IPS-18c (cell line): ENCODE data around the gene SIGLEC6.

Experiments
- H3K4me3 ChIP-seq: 2 replicates; pipeline ENCODE4 v1.7.0; 2013; ENCODE audit warnings: low read depth, mild to moderate bottlenecking, low read length, moderate library complexity; ENCODE audit not compliant: insufficient read depth
- H3K9me3 ChIP-seq: one replicate; pipeline ENCODE4 v1.6.1; 2013; ENCODE audit warnings: mild to moderate bottlenecking, low read length, moderate library complexity; ENCODE audit not compliant: control insufficient read depth, insufficient read depth

The SIGLEC6 gene

DNA sequence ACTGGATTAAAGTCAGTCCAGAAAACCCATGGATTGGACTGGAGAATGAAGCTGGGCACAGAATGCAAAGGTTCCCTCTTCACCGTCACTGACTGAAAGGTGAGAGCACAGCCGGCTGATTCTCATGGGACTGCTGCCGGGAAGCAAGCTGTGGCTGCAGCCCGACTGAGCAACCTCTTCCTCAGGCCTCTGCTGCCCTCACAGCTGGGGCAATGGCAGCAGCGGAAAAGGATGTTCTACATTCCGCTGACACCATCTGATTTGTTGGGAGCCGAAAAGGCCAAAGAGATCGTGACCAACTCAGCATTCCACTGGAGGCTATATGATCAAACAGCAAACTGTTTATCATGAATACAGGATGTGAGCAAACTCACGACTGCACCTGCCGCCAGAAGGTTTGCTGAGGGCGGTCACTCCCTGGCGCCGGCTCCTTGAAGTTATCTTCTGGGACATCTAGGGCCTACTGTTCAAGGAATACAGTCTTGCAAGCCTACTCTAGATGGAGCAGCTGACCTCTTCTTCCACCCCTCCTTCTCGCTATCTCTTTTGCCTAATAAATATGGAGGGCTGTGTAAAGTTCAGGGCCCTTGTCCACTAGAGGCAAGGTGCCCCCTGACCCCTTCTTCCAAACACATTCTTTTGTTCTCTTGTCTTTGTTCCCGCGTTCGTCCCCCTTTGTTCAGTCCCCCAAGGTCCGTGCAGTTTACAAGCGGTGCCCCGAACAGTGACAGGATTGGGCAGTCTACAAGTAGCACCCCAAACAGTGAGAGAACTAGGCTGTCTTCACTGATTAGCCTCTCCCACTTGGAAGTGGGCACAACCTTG, 19.6 kb upstream of the SIGLEC6 start:
- Histone ChIP-seq H3K4me3 (no peak overlapping the region), H3K9me3 (no peaks in the 10 kb centered on the region)

DNA sequence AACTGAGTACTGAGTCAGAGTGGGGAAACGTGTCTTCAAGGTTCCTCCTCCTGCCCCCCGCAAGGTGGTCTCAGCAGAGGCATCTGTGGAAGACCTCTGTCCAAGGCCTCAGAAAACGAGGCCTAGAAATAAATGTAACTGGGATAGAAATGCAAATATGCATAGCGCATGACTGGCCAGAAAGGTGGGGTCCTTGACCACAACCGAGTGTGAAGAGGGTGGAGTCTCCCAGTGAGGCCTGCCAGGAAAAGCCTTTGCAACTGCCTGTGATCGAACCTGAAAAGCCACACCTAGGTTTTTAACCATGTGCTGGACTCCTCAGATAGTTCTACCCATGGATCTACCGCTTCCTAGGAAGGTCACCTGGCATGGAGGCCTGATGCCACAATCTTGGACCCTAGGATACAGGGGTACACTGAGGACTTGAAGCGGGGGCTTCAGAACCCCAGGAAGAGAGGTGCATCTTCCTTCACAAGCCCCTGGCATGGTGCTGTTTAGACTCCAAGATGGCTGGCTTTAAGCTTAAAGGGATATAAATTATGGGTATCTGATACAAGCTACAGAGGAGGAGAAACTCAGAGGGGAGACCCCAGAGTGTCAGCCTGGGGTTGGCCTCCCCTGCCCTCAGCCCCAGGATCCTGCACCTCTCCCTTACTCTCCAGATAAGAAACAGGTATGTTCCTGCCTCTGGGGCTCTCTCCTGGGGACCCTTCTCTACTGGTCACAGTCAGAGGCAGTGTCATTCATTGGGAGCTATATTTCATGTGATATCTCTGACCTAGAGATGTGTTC, 18.3 kb upstream of the SIGLEC6 start:
- no peaks in the 10 kb centered on the region for H3K9me3 ChIP-seq

DNA sequence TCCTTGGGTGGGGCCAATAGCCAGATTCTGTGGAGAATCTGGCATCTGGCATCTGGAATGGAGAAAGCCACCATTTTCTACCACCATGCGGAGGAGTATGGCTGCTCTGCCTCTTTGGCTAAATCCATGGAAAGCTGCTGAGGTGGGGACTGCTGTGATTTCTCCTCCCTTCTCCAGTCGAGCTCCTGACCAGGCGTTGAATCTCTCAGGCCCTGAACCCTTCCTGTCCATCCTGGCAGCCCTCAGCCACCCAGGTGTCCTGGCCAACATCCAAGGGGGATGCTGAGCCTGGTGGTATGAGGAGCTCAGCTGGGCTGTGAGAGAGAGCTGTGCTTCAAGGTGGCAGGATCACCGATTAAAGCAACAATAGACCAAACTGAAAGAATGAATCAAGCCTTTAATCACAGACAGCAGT, 17.4 kb upstream of the SIGLEC6 start:
- Histone ChIP-seq H3K9me3 (no peaks in the 10 kb centered on the region), H3K4me3 (no peak overlapping the region)

More for the DNA sequence above, 18.3 kb upstream of the SIGLEC6 start:
- H3K4me3 ChIP-seq: no peak overlapping the region

DNA sequence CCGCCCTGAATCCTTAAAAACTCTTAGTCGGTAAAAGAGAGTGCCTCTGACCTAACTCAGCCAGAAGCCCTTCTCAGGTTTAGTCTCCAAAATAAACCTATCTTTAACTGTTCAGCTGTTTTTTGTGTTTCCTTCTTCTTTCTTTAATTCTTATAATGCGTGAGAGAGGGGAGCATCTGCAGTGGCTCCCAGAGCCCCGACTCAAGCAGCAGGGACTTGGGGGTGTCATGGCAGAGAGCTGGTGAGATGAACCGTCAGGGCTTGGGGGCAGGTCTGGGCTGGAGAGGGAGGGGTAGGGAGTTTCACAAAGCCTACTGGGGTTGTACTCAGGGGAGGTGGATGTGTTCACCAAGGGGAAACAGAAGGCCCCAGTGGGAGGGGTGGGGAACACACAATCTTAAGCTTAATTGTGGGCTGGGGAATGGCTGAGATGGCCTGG, 16.8 kb upstream of the SIGLEC6 start:
- H3K9me3 ChIP-seq: no peaks in the 10 kb centered on the region
- no peak overlapping the region for H3K4me3 ChIP-seq

- H3K4me3 ChIP-seq: no peak overlapping the region
- H3K9me3 ChIP-seq: no peaks in the 10 kb centered on the region
These were observed 16.1 kb upstream of the SIGLEC6 start for GRCh38 chr19:51547397-51548212.

DNA sequence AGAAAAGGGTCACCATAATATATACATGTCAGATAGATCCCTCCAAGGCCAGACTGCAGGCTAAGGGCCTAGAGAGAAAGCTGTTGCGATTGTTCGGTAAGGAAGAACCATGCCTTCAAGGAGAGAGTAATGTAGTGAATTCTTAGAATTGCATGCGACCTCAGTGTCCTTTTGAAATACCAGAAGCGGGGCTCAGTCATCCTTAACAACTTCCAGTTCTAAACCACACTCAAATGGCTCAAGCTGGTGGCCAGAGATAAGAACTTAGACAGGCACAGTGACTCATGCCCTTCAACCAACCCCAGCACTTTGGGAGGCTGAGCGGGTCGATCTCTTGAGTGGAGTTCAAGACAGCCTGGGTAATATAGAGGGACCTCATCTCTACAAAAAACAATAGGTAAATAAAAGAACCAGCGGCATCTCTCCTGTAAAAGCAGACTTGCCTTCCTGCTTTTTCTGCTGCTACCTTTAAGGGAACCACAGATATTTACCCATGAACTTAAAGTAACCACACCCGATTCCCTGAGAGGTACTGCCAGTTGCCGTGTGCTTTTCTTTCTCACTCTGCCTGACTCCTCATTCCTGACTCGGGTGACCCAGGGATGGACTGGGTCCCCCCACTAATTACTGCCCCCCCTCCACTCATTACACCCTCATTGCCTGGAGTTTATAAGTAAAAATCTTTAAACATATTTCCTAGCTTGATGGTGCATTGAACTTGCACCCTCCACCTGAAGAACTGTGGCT, 15.4 kb upstream of the SIGLEC6 start:
- H3K4me3 ChIP-seq: no peak overlapping the region
- H3K9me3 ChIP-seq: no peaks in the 10 kb centered on the region

- Histone ChIP-seq H3K9me3 (no peaks in the 10 kb centered on the region), H3K4me3 (no peak overlapping the region)
These were observed 14.7 kb upstream of the SIGLEC6 start for GRCh38 chr19:51546107-51546649.

DNA sequence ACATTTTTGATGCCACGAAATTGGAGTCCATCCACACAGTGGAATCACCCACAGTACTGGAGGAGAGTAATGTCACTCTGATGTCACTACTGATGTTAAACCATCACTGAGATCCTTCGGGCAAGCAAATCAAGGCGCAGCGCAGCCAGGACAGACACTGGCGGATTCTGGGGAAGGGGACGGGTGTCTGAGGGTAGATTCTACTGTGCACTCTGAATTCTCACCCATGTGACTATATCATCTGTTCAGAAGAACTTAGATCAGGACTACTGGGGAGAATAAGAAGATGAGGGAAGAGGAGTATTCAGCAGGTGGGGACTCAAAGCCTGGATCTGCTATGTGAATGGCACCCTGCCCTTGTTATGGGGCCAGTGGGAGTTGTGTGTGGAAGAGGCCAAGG, 12.6 kb upstream of the SIGLEC6 start:
- no peak overlapping the region for H3K4me3 ChIP-seq
- no peaks in the 10 kb centered on the region for H3K9me3 ChIP-seq

- Histone ChIP-seq H3K9me3 (no peaks in the 10 kb centered on the region), H3K4me3 (no peak overlapping the region)
These were observed 11.2 kb upstream of the SIGLEC6 start for GRCh38 chr19:51542699-51543098.

DNA sequence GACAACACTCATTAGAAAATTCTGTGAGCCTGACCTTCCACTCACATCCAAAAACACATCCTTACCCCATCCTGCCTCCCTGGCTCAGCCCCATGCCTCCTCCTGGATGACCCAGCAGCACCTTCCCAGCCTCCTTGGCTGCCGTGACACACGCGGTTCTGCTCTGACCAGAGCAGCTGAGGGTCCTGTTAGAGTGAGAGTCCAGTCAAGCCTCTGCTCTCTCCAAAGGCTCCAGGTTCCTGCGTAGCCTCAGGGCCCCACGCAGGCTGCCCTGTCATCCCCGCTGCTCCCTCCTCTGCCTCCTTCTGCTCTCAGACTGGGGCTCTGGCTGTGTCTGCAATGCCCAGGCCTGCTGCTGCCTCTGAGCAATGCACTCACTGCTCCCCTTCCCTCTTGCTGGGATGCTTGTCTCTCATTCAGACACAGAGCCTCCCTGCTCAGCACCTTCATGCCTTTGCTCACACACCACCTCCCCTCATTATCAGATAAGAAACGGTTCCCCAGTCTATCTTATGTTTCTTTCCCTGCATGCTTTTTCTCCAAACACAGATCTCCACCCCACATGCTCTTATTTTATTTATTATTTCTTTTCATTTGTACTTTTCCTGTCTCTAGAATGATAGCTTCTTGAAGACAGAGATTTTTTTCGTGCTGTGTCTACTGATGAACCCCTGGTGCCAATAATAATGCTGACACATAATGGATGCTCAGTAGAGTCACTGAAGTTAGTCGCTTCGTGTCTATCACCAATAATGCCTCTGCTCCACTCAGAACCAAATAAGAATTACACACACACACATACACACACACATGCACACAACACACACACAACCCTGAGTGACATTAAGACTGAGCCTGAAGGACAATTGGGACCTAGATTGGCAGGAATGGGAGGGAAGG, 10.2 kb upstream of the SIGLEC6 start:
- Histone ChIP-seq H3K9me3 (no peaks in the 10 kb centered on the region), H3K4me3 (no peak overlapping the region)

DNA sequence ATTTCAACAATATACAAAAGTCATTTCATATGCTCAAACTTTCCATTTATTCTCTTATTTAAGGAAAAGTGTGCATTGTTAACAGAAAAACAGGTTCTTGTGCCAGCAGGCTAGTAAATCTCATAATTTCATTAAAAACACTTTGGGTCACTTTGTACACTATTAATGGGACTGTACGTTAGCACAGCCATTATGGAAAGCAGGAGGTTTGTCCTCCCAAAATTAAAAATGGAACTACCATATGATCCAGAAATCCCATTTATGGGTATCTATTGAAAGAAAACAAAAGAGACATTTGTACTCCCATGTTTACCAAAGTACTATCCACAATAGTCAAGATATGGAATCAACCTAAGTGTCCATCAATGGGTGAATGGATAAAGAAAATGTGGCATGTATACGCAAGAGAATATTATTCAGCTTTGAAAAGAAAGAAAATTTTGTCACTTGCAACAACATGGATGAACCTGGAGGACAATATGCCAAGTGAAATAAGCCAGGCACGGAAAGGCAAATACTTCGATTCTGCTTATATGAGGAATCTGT, 8.4 kb upstream of the SIGLEC6 start:
- H3K9me3 ChIP-seq: no peaks in the 10 kb centered on the region

DNA sequence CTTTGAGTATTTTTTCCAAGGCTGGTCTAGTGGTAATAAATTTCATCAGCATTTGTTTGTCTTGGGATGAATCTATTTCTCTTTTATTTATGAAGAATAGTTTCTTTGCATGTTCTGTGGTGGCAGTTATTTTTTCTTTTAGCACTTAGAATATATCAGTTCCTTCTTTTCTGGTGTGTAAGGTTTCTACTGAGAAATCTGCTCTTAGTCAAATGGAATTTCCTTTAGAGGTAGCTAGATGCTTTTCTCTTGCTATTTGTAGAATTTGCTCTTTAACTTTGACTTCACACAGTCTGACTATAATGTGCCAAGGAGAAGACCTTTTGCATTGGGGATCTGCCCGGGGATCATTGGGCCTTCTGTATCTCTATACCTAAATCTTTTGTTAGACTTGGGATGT, 4.1 kb upstream of the SIGLEC6 start:
- H3K9me3 ChIP-seq: no peaks in the 10 kb centered on the region
- no peak overlapping the region for H3K4me3 ChIP-seq

More for the DNA sequence above, 8.4 kb upstream of the SIGLEC6 start:
- no peak overlapping the region for H3K4me3 ChIP-seq

- H3K4me3 ChIP-seq: no peak overlapping the region
- H3K9me3 ChIP-seq: no peaks in the 10 kb centered on the region
These were observed 854 bp downstream of the SIGLEC6 start for GRCh38 chr19:51530616-51531015.

DNA sequence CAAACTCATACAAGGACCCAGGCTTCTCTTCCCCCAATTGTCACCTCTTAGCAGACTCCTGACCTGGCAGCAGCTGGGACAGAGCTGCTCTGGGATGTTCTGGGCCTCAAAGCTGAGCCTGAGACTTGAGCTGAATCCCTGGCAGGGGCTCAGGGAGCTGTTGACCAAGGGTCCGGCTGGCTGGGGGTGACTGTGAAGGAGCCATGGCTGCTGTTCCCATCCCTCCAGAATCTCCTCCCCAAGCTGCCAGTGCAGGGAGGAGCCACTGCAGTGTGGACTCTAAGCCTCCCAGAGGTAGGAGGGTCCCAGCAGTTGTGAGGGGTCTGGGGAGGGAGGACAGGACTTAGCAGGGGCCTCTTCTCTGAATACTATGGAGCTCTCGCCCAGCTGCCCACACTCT, 2.2 kb downstream of the SIGLEC6 start:
- Histone ChIP-seq H3K9me3 (no peaks in the 10 kb centered on the region), H3K4me3 (no peak overlapping the region)

DNA sequence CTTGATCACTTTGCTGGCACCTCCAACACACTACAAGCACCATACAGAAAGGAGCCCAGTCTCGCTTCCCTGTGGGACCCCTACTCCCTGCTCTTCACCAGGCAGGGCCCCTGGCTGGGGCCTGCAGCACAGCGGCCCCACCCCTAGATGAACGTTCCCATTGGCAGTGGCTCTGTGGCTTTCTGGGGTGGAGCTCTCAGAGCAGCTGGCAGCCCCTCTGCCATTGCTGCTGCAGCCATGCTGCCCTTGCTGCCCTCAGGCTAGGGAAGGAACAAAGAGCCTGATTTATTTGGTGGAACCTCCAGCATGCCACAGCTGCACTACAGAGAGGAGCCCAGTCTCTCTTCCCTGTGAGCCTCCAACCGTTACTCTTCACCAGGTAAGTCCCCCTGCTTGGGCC, 5.8 kb downstream of the SIGLEC6 start:
- no peaks in the 10 kb centered on the region for H3K9me3 ChIP-seq
- no peak overlapping the region for H3K4me3 ChIP-seq
